HEK293 (cell line): ENCODE data around the gene SIMC1.

Experiments
- HOXA7 ChIP-seq: sonication (generic); formaldehyde crosslinking; IDR thresholded peaks from 2 replicates; pipeline ENCODE4 v1.8.1; 2022; ENCODE audit warnings: missing genetic modification reagents, borderline replicate concordance
- KLF16 ChIP-seq: fragments of 450-650 bp; formaldehyde crosslinking; IDR thresholded peaks from 2 replicates; pipeline ENCODE4 v1.5.1; 2017; ENCODE audit warnings: missing biosample characterization, missing genetic modification characterization
- MZF1 ChIP-seq: fragments of 450-650 bp; formaldehyde crosslinking; IDR thresholded peaks from 2 replicates; pipeline ENCODE4 v1.5.1; 2017; ENCODE audit warnings: missing biosample characterization, missing genetic modification characterization, borderline replicate concordance
- PRDM1 ChIP-seq: fragments of 450-650 bp; formaldehyde crosslinking; IDR thresholded peaks from 2 replicates; pipeline ENCODE4; 2016; ENCODE audit warnings: missing biosample characterization, missing genetic modification characterization
- SP7 ChIP-seq: fragments of 450-650 bp; formaldehyde crosslinking; IDR thresholded peaks from 2 replicates; pipeline ENCODE4 v1.5.1; 2016; ENCODE audit warnings: missing biosample characterization, missing genetic modification characterization
- ZBTB1 ChIP-seq: fragments of 450-650 bp; formaldehyde crosslinking; IDR thresholded peaks from 2 replicates; pipeline ENCODE4 v1.5.1; 2016; ENCODE audit warnings: missing biosample characterization, missing genetic modification characterization
- ZBTB48 ChIP-seq: fragments of 450-650 bp; formaldehyde crosslinking; IDR thresholded peaks from 2 replicates; pipeline ENCODE4 v1.5.1; 2016; ENCODE audit warnings: missing biosample characterization, missing genetic modification characterization
- ZFHX2 ChIP-seq: fragments of 450-650 bp; formaldehyde crosslinking; conservative IDR thresholded peaks from 2 replicates; pipeline ENCODE4 v1.5.1; 2016; ENCODE audit warnings: missing biosample characterization, missing genetic modification characterization
- ZFP3 ChIP-seq: fragments of 450-650 bp; formaldehyde crosslinking; IDR thresholded peaks from 2 replicates; pipeline ENCODE4 v1.5.1; 2016; ENCODE audit warnings: low read depth, missing biosample characterization, missing genetic modification characterization
- ZNF114 ChIP-seq: fragments of 450-650 bp; formaldehyde crosslinking; IDR thresholded peaks from 2 replicates; pipeline ENCODE4 v1.5.0; 2017; ENCODE audit warnings: missing biosample characterization, missing genetic modification characterization
- ZNF121 ChIP-seq: fragments of 450-650 bp; formaldehyde crosslinking; IDR thresholded peaks from 2 replicates; pipeline ENCODE4 v1.5.1; 2016; ENCODE audit warnings: missing biosample characterization, missing genetic modification characterization
- ZNF140 ChIP-seq: fragments of 450-650 bp; formaldehyde crosslinking; IDR thresholded peaks from 2 replicates; pipeline ENCODE4 v1.5.1; 2016; ENCODE audit warnings: missing biosample characterization, missing genetic modification characterization
- ZNF214 ChIP-seq: fragments of 450-650 bp; formaldehyde crosslinking; IDR thresholded peaks from 2 replicates; pipeline ENCODE4 v1.5.1; 2017; ENCODE audit warnings: missing biosample characterization, mild to moderate bottlenecking, missing genetic modification characterization, borderline replicate concordance
- ZNF239 ChIP-seq: fragments of 450-650 bp; formaldehyde crosslinking; IDR thresholded peaks from 2 replicates; pipeline ENCODE4 v1.5.1; 2016; ENCODE audit warnings: missing biosample characterization, missing genetic modification characterization
- ZNF266 ChIP-seq: fragments of 450-650 bp; formaldehyde crosslinking; IDR thresholded peaks from 2 replicates; pipeline ENCODE4 v1.5.1; 2016; ENCODE audit warnings: missing biosample characterization, missing genetic modification characterization, low read depth
- ZNF292 ChIP-seq: fragments of 450-650 bp; formaldehyde crosslinking; IDR thresholded peaks from 2 replicates; pipeline ENCODE4 v1.5.1; 2016; ENCODE audit warnings: low read depth, missing biosample characterization, missing genetic modification characterization, borderline replicate concordance
- ZNF394 ChIP-seq: fragments of 450-650 bp; formaldehyde crosslinking; IDR thresholded peaks from 2 replicates; pipeline ENCODE4 v1.5.1; 2016; ENCODE audit warnings: missing biosample characterization, missing genetic modification characterization, mild to moderate bottlenecking, moderate library complexity, borderline replicate concordance
- ZNF560 ChIP-seq: fragments of 450-650 bp; formaldehyde crosslinking; IDR thresholded peaks from 2 replicates; pipeline ENCODE4 v1.5.1; 2017; ENCODE audit warnings: missing biosample characterization, missing genetic modification characterization, borderline replicate concordance
- ZNF747 ChIP-seq: fragments of 450-650 bp; formaldehyde crosslinking; IDR thresholded peaks from 2 replicates; pipeline ENCODE4 v1.5.1; 2016; ENCODE audit warnings: missing biosample characterization, missing genetic modification characterization
- ZNF768 ChIP-seq: fragments of 450-650 bp; formaldehyde crosslinking; IDR thresholded peaks from 2 replicates; pipeline ENCODE4 v1.5.1; 2018; ENCODE audit warnings: missing biosample characterization, mild to moderate bottlenecking, missing genetic modification characterization
- ZSCAN30 ChIP-seq: fragments of 450-650 bp; IDR thresholded peaks from 2 replicates; pipeline ENCODE4 v1.5.1; 2018; ENCODE audit warnings: missing biosample characterization, mild to moderate bottlenecking, missing genetic modification characterization, moderate library complexity
- TF ChIP-seq, protein P1 (sequence below): fragments of 450-650 bp; formaldehyde crosslinking; IDR thresholded peaks from 2 replicates; pipeline ENCODE4 v1.5.1; 2016; ENCODE audit warnings: missing biosample characterization, missing genetic modification characterization
- TF ChIP-seq, protein P2 (sequence below): fragments of 450-650 bp; formaldehyde crosslinking; IDR thresholded peaks from 2 replicates; pipeline ENCODE4 v1.5.1; 2016; ENCODE audit warnings: missing biosample characterization, missing genetic modification characterization
- TF ChIP-seq, protein P3 (sequence below): fragments of 450-650 bp; formaldehyde crosslinking; IDR thresholded peaks from 2 replicates; pipeline ENCODE4 v1.5.1; 2017; ENCODE audit warnings: missing biosample characterization, missing genetic modification characterization
- TF ChIP-seq, protein P4 (sequence below): IDR thresholded peaks from 2 replicates; pipeline ENCODE4 v1.6.1; 2011; ENCODE audit warnings: mild to moderate bottlenecking, low read depth, low read length, borderline replicate concordance
- TF ChIP-seq, protein P5 (sequence below): fragments of 450-650 bp; formaldehyde crosslinking; IDR thresholded peaks from 2 replicates; pipeline ENCODE4 v1.5.1; 2016; ENCODE audit warnings: missing biosample characterization, missing genetic modification characterization
- TF ChIP-seq, protein P6 (sequence below): sonication (generic); formaldehyde crosslinking; IDR thresholded peaks from 2 replicates; pipeline ENCODE4 v1.8.1; 2022; ENCODE audit warnings: mild to moderate bottlenecking, moderate library complexity, missing genetic modification reagents
- TF ChIP-seq, protein P7 (sequence below): fragments of 450-650 bp; formaldehyde crosslinking; IDR thresholded peaks from 2 replicates; pipeline ENCODE4 v1.5.1; 2017; ENCODE audit warnings: missing biosample characterization, missing genetic modification characterization
- TF ChIP-seq, protein P8 (sequence below): fragments of 450-650 bp; formaldehyde crosslinking; IDR thresholded peaks from 2 replicates; pipeline ENCODE4 v1.5.1; 2016; ENCODE audit warnings: missing biosample characterization, missing genetic modification characterization

Gene SIMC1

DNA sequence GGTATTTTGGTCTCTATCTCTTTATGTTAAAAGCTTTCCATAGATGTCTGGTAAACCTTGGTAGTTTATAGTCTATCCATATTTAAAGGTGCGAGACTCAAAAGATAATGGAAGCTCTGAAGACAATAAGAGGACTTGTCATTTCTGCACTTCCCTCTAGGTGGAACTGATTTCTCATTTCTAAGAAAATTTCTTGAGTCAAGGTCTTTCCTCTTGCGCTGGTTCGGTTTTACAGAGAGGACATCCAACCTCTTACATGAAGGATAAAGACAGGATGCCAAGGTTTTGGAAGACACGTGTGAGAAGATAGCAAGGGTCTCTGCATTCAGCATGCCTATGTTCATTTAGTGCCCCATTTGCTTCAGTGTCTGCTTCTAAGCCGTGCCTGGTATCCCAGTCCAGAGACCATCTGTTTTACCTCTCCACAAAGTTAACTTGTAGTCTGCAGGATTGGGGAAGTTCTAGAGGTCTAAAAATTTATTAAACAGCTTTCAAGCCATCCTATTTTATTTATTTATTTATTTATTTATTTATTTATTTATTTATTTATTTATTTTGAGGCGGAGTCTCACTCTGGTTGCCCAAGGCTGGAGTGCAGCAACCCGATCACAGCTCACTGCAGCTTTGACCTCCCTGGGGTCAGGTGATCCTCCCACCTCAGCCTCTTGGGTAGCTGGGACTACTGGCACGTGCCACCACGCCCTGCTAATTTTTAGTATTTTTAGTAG, 81.8 kb downstream of the SIMC1 start (continued):
- TF ChIP-seq MZF1 (tag by site-specific recombination), result peak; percentile 23; the same call in 1 of the 2 replicates
- TF ChIP-seq ZNF140 (tag by site-specific recombination), result peak; percentile 90
- TF ChIP-seq ZBTB48, result no peak
- peak; percentile 98 for TF ChIP-seq ZNF394
- TF ChIP-seq KLF16 (tag by site-specific recombination), result no peak
- TF ChIP-seq, protein P1, sequence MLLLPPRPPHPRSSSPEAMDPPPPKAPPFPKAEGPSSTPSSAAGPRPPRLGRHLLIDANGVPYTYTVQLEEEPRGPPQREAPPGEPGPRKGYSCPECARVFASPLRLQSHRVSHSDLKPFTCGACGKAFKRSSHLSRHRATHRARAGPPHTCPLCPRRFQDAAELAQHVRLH, result peak; percentile 56; the same call in 1 of the 2 replicates
- TF ChIP-seq ZNF214, result no peak
- TF ChIP-seq PRDM1 (tag by site-specific recombination), result no peak
- TF ChIP-seq ZNF239, result no peak
- no peak for TF ChIP-seq ZSCAN30 (tag by site-specific recombination)
- TF ChIP-seq ZNF768 (tag by site-specific recombination), result no peak
- TF ChIP-seq ZNF266 (tag by site-specific recombination), result peak; percentile 72
- TF ChIP-seq, protein P2, sequence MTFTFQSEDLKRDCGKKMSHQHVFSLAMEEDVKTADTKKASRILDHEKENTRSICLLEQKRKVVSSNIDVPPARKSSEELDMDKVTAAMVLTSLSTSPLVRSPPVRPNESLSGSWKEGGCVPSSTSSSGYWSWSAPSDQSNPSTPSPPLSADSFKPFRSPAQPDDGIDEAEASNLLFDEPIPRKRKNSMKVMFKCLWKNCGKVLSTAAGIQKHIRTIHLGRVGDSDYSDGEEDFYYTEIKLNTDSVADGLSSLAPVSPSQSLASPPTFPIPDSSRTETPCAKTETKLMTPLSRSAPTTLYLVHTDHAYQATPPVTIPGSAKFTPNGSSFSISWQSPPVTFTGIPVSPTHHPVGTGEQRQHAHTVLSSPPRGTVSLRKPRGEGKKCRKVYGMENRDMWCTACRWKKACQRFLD, result no peak
- TF ChIP-seq ZNF560, result peak; percentile 89
- TF ChIP-seq ZFP3 (tag by site-specific recombination), result no peak; the same call in 1 of the 2 replicates
- TF ChIP-seq HOXA7 (CRISPR knock-in tag), result no peak
- TF ChIP-seq, protein P3, sequence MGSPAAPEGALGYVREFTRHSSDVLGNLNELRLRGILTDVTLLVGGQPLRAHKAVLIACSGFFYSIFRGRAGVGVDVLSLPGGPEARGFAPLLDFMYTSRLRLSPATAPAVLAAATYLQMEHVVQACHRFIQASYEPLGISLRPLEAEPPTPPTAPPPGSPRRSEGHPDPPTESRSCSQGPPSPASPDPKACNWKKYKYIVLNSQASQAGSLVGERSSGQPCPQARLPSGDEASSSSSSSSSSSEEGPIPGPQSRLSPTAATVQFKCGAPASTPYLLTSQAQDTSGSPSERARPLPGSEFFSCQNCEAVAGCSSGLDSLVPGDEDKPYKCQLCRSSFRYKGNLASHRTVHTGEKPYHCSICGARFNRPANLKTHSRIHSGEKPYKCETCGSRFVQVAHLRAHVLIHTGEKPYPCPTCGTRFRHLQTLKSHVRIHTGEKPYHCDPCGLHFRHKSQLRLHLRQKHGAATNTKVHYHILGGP (tag by site-specific recombination), result no peak
- peak; percentile 85; the same call in 1 of the 2 replicates for TF ChIP-seq ZNF292 (tag by site-specific recombination)
- peak; percentile 53; the same call in 1 of the 2 replicates for TF ChIP-seq ZNF121 (tag by site-specific recombination)
- no peak for TF ChIP-seq SP7 (tag by site-specific recombination)
- no peak for TF ChIP-seq ZNF747 (tag by site-specific recombination)
- TF ChIP-seq, protein P4, sequence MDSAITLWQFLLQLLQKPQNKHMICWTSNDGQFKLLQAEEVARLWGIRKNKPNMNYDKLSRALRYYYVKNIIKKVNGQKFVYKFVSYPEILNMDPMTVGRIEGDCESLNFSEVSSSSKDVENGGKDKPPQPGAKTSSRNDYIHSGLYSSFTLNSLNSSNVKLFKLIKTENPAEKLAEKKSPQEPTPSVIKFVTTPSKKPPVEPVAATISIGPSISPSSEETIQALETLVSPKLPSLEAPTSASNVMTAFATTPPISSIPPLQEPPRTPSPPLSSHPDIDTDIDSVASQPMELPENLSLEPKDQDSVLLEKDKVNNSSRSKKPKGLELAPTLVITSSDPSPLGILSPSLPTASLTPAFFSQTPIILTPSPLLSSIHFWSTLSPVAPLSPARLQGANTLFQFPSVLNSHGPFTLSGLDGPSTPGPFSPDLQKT, result no peak
- 0 out of 2 replicates have a peak, but pooled peaks have one; percentile 45 for TF ChIP-seq ZBTB1 (tag by site-specific recombination)
- TF ChIP-seq, protein P5, sequence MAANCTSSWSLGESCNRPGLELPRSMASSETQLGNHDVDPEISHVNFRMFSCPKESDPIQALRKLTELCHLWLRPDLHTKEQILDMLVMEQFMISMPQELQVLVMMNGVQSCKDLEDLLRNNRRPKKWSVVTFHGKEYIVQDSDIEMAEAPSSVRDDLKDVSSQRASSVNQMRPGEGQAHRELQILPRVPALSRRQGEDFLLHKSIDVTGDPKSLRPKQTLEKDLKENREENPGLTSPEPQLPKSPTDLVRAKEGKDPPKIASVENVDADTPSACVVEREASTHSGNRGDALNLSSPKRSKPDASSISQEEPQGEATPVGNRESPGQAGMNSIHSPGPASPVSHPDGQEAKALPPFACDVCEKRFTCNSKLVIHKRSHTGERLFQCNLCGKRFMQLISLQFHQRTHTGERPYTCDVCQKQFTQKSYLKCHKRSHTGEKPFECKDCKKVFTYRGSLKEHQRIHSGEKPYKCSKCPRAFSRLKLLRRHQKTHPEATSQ (tag by site-specific recombination), result no peak
- TF ChIP-seq, protein P6, sequence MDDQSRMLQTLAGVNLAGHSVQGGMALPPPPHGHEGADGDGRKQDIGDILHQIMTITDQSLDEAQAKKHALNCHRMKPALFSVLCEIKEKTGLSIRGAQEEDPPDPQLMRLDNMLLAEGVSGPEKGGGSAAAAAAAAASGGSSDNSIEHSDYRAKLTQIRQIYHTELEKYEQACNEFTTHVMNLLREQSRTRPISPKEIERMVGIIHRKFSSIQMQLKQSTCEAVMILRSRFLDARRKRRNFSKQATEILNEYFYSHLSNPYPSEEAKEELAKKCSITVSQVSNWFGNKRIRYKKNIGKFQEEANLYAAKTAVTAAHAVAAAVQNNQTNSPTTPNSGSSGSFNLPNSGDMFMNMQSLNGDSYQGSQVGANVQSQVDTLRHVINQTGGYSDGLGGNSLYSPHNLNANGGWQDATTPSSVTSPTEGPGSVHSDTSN, result no peak
- TF ChIP-seq ZFHX2 (tag by site-specific recombination), result no peak
- TF ChIP-seq, protein P7, sequence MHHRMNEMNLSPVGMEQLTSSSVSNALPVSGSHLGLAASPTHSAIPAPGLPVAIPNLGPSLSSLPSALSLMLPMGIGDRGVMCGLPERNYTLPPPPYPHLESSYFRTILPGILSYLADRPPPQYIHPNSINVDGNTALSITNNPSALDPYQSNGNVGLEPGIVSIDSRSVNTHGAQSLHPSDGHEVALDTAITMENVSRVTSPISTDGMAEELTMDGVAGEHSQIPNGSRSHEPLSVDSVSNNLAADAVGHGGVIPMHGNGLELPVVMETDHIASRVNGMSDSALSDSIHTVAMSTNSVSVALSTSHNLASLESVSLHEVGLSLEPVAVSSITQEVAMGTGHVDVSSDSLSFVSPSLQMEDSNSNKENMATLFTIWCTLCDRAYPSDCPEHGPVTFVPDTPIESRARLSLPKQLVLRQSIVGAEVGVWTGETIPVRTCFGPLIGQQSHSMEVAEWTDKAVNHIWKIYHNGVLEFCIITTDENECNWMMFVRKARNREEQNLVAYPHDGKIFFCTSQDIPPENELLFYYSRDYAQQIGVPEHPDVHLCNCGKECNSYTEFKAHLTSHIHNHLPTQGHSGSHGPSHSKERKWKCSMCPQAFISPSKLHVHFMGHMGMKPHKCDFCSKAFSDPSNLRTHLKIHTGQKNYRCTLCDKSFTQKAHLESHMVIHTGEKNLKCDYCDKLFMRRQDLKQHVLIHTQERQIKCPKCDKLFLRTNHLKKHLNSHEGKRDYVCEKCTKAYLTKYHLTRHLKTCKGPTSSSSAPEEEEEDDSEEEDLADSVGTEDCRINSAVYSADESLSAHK (tag by site-specific recombination), result no peak
- TF ChIP-seq, protein P8, sequence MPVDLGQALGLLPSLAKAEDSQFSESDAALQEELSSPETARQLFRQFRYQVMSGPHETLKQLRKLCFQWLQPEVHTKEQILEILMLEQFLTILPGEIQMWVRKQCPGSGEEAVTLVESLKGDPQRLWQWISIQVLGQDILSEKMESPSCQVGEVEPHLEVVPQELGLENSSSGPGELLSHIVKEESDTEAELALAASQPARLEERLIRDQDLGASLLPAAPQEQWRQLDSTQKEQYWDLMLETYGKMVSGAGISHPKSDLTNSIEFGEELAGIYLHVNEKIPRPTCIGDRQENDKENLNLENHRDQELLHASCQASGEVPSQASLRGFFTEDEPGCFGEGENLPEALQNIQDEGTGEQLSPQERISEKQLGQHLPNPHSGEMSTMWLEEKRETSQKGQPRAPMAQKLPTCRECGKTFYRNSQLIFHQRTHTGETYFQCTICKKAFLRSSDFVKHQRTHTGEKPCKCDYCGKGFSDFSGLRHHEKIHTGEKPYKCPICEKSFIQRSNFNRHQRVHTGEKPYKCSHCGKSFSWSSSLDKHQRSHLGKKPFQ (tag by site-specific recombination), result no peak
- no peak for TF ChIP-seq ZNF114 (tag by site-specific recombination)
